Activated naive CD4-positive, alpha-beta T cell treated with anti-CD3 and anti-CD28 coated beads, Interleukin-2, amount 10 ng/mL, durations not matched to agents 7 days and 5 days (primary cell): ENCODE measurements around the gene ZNF710.

ENCODE experiments used
- CTCF ChIA-PET: fragments of 350-600 bp; sonication (Branson Sonifier 250); formaldehyde crosslinking; loops from one replicate; lab custom pipeline; 2021; ENCODE audit warnings: antibody characterized with exemption; lab: Charles Lee
- DNase-seq: peaks from one replicate; pipeline ENCODE4 v3.0.0-alpha.2; 2020
- H3K27ac Mint-ChIP-seq: one replicate; pipeline ENCODE4 v1.8.0; 2021; ENCODE audit warnings: mild to moderate bottlenecking, moderate library complexity, mixed read lengths
- H3K27me3 Mint-ChIP-seq: one replicate; pipeline ENCODE4 v1.8.0; 2021; ENCODE audit warnings: mild to moderate bottlenecking, mixed read lengths
- H3K36me3 Mint-ChIP-seq: one replicate; pipeline ENCODE4 v1.8.0; 2021; ENCODE audit warnings: mixed read lengths
- H3K4me1 Mint-ChIP-seq: one replicate; pipeline ENCODE4 v1.8.0; 2021; ENCODE audit warnings: mixed read lengths
- H3K4me3 Mint-ChIP-seq: one replicate; pipeline ENCODE4 v1.8.0; 2021; ENCODE audit warnings: mild to moderate bottlenecking, moderate library complexity, mixed read lengths
- H3K9me3 Mint-ChIP-seq: one replicate; pipeline ENCODE4 v1.8.0; 2021; ENCODE audit warnings: mixed read lengths

The ZNF710 gene

DNA sequence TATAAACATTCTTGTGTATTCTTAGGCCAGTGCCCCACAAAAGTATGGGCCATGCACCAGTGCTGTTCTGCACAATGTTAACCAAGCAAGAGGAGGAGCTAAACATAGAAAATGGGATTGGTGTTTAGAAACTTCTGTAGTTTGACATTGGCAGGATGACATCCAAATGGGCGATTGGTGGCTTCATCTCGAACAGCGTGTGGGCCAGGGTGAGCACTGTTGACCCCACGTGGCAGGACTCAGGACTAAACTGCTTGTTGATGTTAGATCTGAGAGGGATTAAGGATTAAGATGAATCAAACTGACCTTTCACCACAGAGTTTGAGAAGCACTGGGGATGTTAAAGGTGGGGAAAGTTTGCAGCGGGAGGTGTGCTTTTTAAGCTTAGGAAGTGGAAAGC, 31.9 kb downstream of the ZNF710 start:
- no peak for DNase-seq
- peaks cover 7% of the 10 kb centered on the region for H3K9me3 Mint-ChIP-seq
- H3K36me3 Mint-ChIP-seq: peaks cover 14% of the 10 kb centered on the region
- peak overlapping the region; percentile 88 for H3K27ac Mint-ChIP-seq
- H3K27me3 Mint-ChIP-seq: no peaks in the 10 kb centered on the region
- H3K4me1 Mint-ChIP-seq: peaks cover 75% of the 10 kb centered on the region
- H3K4me3 Mint-ChIP-seq: no peak overlapping the region
- CTCF ChIA-PET: interaction anchor here (1.0 to 5.3 kb wide), 2 partner anchors 38 to 378 kb away, joined by 3 to 17 read pairs; partner anchors contain the start of gene KIF7

DNA sequence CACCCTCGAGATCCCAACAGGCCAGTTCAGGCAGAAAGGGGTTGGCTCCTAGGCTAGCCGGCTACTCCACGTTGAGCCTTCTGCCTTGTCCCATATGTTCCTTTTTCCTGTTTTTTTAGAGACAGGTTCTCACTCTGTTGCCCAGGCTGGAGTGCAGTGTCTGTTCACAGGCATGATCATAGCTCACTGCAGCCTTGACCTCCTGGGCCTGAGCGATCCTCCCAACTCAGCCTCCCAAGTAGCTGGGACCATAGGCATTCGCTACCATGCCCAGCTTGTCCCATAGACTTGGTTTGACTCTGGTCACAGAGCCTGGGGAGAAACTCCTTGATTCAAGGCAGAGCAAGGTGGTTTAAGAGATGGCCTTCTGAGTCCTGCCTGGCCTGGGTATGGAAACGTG, 32.3 kb downstream of the ZNF710 start:
- H3K4me3 Mint-ChIP-seq: no peak overlapping the region
- H3K36me3 Mint-ChIP-seq: peaks cover 12% of the 10 kb centered on the region
- CTCF ChIA-PET: interaction anchor here (1.0 to 5.3 kb wide), 3 partner anchors 37 to 378 kb away, joined by 3 to 17 read pairs (median 4); partner anchors contain the start of gene KIF7
- no peaks in the 10 kb centered on the region for H3K27me3 Mint-ChIP-seq
- H3K4me1 Mint-ChIP-seq: peaks cover 75% of the 10 kb centered on the region
- no peak for DNase-seq
- H3K27ac Mint-ChIP-seq: peak overlapping the region; percentile 88
- peaks cover 3% of the 10 kb centered on the region for H3K9me3 Mint-ChIP-seq

DNA sequence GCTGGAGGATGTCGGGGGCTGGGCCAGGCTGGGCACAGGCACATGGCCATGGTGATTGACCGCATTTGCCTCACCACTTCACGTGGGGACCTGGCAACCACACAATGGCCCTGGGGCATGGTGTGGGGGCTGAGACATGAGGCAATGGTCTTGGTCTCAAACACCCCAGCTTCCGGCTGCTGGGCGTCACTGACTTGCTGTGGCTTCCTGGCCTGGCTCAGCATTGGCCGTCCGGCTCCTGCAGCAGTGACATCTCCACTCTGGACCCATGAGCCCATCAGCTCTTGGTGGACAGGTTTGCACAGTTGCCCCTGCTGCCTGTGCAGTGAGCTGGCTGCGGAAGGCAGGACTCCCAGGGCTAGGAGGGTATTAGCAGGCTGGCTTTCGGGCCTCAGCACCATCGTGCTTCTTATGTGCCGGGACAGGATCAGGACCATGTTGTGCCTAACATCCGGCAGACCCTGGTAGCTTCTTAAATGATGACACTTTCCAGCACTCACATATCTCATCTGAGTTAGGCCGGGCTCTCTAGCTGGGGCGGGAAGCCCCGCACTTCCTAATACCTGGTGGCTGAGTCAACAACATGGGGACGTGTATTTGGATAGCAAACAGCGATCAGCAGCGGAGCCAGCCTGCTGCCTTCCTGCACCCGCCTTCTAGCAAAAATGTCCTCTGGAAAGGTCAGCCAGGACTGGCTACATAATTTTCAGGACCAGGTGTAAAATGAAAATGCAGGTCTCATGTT, 34.1 kb downstream of the ZNF710 start:
- Mint-ChIP-seq H3K4me3 (no peak overlapping the region), H3K27ac (peak overlapping the region; percentile 88), H3K36me3 (peaks cover 11% of the 10 kb centered on the region), H3K4me1 (peaks cover 77% of the 10 kb centered on the region), H3K9me3 (no peaks in the 10 kb centered on the region), H3K27me3 (no peaks in the 10 kb centered on the region)
- DNase-seq: no peak
- CTCF ChIA-PET: interaction anchor here (5.3 kb wide), 1 partner anchor 36 kb away, joined by 17 read pairs; no protein-coding TSS in a partner anchor

DNA sequence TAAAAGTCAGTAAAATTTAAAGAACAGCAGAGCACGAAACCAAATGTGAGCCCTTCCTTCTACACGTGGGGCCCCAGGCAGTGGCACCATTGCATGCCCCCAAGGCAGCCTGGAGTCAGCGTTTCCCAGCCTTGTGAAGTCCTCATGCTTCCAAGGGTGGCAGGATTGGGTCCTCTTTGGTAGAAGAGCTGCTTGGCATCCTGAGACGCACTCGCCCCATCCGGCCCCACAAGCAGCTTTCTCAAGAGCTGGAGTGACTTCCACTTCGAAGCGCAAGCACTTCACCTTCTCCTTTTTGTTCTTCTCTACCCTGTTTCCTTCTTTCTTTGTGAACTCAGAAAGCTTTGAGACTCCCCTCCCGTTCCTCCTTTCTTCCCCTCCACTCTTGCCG, 34.7 kb downstream of the ZNF710 start:
- peaks cover 11% of the 10 kb centered on the region for H3K36me3 Mint-ChIP-seq
- no peaks in the 10 kb centered on the region for H3K9me3 Mint-ChIP-seq
- CTCF ChIA-PET: interaction anchor here (5.3 kb wide), 1 partner anchor 35 kb away, joined by 17 read pairs; no protein-coding TSS in a partner anchor
- peak; percentile 28 for DNase-seq
- peaks cover 77% of the 10 kb centered on the region for H3K4me1 Mint-ChIP-seq
- H3K27ac Mint-ChIP-seq: peak overlapping the region; percentile 78
- H3K4me3 Mint-ChIP-seq: no peak overlapping the region
- no peaks in the 10 kb centered on the region for H3K27me3 Mint-ChIP-seq

DNA sequence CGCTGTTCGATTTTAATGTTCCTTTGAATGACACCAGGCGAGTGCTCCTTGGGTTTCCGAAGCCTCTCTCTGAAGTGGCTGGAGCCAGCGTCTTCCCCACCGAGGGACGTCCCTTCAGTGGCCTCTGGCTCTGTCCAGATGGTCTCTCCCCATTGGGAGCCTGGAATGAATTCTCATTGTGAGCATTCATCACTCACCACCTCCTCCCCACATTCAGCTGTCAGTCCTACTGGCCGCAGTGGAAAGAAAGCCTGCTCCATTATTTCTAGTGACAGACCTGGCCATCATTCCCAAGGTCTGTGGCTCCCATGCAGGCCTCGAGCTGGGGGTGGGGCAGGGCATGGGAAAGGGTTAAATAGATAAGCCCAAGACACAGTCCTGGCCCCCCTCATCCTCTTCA, 35.2 kb downstream of the ZNF710 start:
- no peak for DNase-seq
- no peaks in the 10 kb centered on the region for H3K9me3 Mint-ChIP-seq

DNA sequence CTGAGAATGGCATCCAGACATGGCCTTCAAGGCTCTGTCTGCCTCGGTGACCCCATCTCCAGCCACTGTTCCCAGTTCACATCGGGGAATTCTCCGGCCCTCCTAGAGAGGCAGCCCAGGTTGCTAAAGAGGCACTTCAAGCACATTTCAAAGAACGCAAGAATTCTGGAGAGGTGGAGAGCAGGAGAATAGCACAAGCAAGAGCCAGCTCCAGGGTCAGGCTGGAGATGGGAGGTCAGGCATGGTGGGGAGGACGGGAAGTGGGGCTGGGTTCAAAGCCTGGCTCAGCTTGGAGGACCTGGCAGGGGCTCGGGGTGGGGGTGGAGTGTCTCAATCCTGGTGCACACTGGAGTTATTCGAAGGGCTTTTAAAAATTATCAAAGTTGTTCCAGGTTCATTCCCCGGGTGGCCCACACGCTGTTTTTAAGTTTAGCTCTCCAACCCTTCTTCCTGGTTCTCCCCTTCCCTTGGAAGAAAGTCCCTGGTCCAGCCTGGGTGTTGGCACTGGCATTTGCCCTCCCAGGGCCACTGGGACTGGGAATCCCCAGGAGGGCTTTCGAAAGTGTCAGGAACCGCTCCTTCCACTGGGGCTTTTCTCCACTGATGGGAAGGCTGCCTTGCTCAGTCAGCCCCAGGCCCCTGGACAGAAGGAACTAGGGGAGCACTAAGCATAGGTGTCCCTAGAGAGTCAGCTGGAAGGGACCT, 35.8 kb downstream of the ZNF710 start:
- CTCF ChIA-PET: no interaction called here
- H3K4me1 Mint-ChIP-seq: peaks cover 68% of the 10 kb centered on the region
- DNase-seq: no peak
- H3K27ac Mint-ChIP-seq: no peak overlapping the region
- H3K27me3 Mint-ChIP-seq: no peaks in the 10 kb centered on the region
- no peak overlapping the region for H3K4me3 Mint-ChIP-seq
- H3K36me3 Mint-ChIP-seq: peaks cover 11% of the 10 kb centered on the region
- H3K9me3 Mint-ChIP-seq: no peaks in the 10 kb centered on the region

More for the DNA sequence above, 35.2 kb downstream of the ZNF710 start:
- Mint-ChIP-seq H3K36me3 (peaks cover 11% of the 10 kb centered on the region), H3K27ac (peak overlapping the region; percentile 13), H3K27me3 (no peaks in the 10 kb centered on the region), H3K4me1 (peaks cover 74% of the 10 kb centered on the region), H3K4me3 (no peak overlapping the region)
- CTCF ChIA-PET: no interaction called here

DNA sequence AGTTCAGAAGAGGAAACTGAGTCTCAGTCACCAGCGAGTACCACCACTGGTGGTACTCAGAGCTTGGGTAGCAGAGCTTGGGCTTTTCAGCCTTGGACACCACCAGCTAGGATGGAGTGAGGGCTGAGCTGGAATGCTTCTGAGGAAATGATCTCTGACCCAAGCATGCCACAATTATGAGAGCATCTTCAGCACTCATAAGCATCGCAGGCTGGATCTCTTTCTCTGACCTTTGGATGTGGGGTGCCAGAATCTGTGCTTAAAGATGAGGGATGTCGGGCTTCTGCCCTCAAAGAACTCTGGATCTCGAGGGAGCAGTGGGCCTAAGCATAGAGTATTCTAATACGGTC, 36.4 kb downstream of the ZNF710 start:
- no peaks in the 10 kb centered on the region for H3K27me3 Mint-ChIP-seq
- H3K36me3 Mint-ChIP-seq: peaks cover 11% of the 10 kb centered on the region
- H3K4me3 Mint-ChIP-seq: no peak overlapping the region
- no peak for DNase-seq
- CTCF ChIA-PET: no interaction called here
- H3K4me1 Mint-ChIP-seq: peaks cover 64% of the 10 kb centered on the region
- no peak overlapping the region for H3K27ac Mint-ChIP-seq
- H3K9me3 Mint-ChIP-seq: no peaks in the 10 kb centered on the region

DNA sequence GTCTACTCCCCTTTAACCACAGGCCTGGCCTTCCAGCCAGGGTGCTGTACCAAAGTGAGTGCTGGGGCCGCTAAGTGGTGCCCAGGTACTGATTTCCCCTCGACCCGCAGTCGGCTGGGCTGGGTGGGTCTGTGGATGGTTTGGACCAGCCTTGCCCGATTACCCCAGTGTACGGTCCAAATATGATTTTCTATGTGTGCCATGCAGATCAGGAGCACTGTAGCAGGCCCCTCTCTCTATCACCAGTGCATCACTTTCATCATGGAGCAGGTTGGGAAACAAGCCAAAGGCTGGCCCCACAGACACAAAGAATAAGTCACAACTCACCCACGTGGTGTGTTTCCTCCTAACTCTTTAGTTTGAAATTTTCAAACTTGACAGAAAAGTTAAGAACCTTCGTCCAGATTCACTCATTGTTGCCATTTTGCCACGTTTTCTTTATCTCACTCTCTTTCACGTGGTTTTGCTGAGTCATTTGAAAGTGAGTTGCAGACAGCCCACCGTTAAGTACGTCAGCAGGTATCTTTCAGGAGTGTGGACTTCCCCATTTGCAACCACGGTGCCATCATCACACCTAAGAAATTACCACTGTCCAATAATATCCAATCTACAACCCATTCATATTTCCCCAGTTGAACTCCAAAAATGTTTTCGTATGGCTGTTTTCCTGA, 37.0 kb downstream of the ZNF710 start:
- H3K4me1 Mint-ChIP-seq: peaks cover 61% of the 10 kb centered on the region
- no peak overlapping the region for H3K27ac Mint-ChIP-seq
- H3K27me3 Mint-ChIP-seq: no peaks in the 10 kb centered on the region
- H3K9me3 Mint-ChIP-seq: no peaks in the 10 kb centered on the region
- H3K36me3 Mint-ChIP-seq: peaks cover 9% of the 10 kb centered on the region
- H3K4me3 Mint-ChIP-seq: no peak overlapping the region
- peak; percentile 37 for DNase-seq
- CTCF ChIA-PET: no interaction called here

DNA sequence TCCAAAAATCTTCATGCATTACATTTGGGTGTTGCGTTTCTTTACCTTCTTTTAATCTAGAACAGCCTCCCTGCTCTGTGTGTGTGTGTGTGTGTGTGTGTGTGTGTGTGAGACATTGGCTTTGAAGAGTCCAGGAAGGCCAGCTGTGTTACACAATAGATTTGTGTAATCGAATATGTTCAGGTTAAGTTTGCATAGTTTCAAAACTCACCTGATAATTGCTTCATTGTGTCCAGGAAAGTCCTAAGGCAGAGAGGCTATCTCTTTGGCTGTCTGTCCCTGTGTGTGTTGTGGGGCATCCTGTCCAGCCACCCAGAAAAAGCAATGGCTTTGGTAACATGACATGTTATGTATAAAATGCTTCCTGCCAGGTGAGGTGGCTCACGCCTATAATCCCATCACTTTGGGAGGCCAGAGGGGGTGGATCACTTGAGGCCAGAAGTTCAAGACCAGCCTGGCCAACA, 37.5 kb downstream of the ZNF710 start:
- no peaks in the 10 kb centered on the region for H3K9me3 Mint-ChIP-seq
- H3K4me3 Mint-ChIP-seq: no peak overlapping the region
- no peak for DNase-seq
- peaks cover 56% of the 10 kb centered on the region for H3K4me1 Mint-ChIP-seq
- H3K27ac Mint-ChIP-seq: no peak overlapping the region
- H3K36me3 Mint-ChIP-seq: peaks cover 8% of the 10 kb centered on the region
- H3K27me3 Mint-ChIP-seq: no peaks in the 10 kb centered on the region
- CTCF ChIA-PET: no interaction called here

DNA sequence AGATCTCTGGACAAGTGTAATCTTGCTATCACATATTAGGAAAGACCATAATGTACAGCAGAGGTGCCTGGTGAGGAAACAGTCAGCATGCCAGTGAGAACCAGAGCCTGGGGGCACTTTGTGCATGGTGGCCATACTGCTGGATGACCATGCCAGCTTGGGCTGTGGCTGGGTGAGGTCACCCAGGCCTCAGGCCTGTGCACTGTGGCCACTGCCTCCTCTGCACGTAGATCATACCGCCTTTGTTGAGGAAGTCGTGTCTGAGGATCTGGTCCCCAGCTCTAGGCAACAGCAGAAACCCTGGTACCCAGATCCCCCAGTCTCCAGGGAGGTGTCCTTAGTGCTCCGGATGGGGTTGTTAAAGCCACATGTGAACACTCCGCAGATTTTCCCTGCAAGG, 38.9 kb downstream of the ZNF710 start:
- Mint-ChIP-seq H3K27me3 (no peaks in the 10 kb centered on the region), H3K36me3 (peaks cover 5% of the 10 kb centered on the region), H3K9me3 (no peaks in the 10 kb centered on the region), H3K4me1 (peaks cover 42% of the 10 kb centered on the region), H3K4me3 (no peak overlapping the region), H3K27ac (no peak overlapping the region)
- CTCF ChIA-PET: interaction anchor here (1.5 kb wide), 1 partner anchor 8 kb away, joined by 3 read pairs; no protein-coding TSS in a partner anchor
- DNase-seq: no peak

DNA sequence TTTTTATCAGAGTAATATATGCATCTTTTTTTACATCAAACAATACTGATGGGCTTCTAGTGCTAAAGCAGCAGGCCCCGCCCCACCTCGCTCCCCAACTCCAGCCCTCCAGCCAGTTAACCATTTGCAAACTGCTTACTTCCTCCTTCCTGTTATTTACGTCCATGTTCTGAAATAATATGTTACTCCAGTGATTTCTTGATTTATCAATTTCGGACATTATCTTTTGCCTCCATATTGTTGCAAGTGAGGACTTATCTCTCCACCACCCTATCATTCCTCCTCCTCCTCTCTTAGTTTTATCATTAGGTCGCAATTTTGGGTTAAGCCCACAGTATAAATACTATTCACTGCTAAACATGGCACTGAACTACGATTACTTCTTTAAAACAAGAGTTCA, 39.5 kb downstream of the ZNF710 start:
- DNase-seq: no peak
- Mint-ChIP-seq H3K4me1 (peaks cover 36% of the 10 kb centered on the region), H3K4me3 (no peak overlapping the region), H3K36me3 (peaks cover 5% of the 10 kb centered on the region), H3K27ac (no peak overlapping the region), H3K27me3 (no peaks in the 10 kb centered on the region), H3K9me3 (no peaks in the 10 kb centered on the region)
- CTCF ChIA-PET: interaction anchor here (1.5 kb wide), 1 partner anchor 8 kb away, joined by 3 read pairs; no protein-coding TSS in a partner anchor

DNA sequence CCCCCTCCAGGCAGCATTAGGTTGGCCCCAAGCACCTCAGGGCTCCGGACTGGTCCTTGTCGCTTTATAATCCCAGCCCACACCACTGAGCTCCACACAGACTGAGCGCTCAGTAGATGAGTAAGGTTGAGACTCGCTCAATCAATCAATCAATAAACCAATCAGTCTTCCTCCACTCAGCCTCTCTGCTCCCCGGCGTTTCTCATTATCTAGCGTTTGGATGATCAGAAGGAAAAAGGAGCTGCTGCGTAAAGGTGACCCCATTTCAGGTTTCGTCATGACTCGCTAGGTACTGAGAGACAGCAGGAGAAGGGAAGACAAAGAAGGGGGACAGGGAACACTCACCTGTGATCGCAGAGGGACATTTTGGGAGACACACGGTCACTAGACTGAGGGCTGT, 41.2 kb downstream of the ZNF710 start:
- H3K27me3 Mint-ChIP-seq: no peaks in the 10 kb centered on the region
- no peak overlapping the region for H3K4me3 Mint-ChIP-seq
- peaks cover 25% of the 10 kb centered on the region for H3K4me1 Mint-ChIP-seq
- H3K27ac Mint-ChIP-seq: no peak overlapping the region
- H3K9me3 Mint-ChIP-seq: no peaks in the 10 kb centered on the region
- peaks cover 4% of the 10 kb centered on the region for H3K36me3 Mint-ChIP-seq
- DNase-seq: no peak
- CTCF ChIA-PET: no interaction called here

DNA sequence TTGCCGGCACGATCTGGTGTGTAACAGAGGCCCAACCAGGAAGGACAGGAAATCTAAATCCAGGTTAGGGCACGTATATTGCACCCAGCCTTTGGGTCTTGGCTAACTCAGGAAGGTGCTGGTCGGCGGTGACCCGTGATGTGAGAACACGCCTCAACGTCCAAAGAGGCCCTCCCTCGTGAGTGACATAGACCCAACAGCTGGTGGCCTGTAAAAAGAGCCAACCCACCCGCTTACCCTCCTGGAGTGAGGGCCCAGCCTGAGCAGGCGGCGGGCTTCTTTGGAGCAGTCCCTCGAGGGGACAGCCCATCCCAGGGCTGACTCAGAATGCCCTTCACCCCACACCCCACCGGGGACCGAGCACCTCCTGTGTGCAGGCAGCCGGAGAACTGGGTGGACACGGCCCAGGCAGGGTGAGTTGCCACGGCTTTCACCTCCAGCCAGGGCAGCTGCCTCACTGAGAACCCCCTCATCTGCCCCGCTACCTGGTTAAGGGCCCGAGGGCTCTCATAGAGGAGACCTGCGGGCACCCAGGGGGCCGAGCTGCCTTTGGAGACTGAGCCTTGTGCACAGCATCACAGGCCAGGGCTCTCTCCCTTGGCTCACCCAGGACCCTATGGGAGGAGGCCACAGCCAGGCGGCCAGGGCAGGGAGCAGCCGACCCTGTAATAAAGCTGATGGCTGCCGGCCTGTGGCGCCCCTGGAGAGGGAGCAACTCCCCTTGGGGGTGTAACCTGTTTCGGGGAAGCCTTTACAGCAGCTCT, 41.8 kb downstream of the ZNF710 start:
- CTCF ChIA-PET: no interaction called here
- peaks cover 19% of the 10 kb centered on the region for H3K4me1 Mint-ChIP-seq
- H3K36me3 Mint-ChIP-seq: peaks cover 4% of the 10 kb centered on the region
- no peak overlapping the region for H3K27ac Mint-ChIP-seq
- DNase-seq: no peak
- H3K4me3 Mint-ChIP-seq: no peak overlapping the region
- H3K9me3 Mint-ChIP-seq: no peaks in the 10 kb centered on the region
- H3K27me3 Mint-ChIP-seq: no peaks in the 10 kb centered on the region
